HG03039 (cell line): ENCODE data around the gene QPCTL.
"Not testable (repeated sequence)": the region's sequence is repeated elsewhere in the genome, so short reads cannot be mapped to it uniquely, and the experiment has no call there.

Experiments
- ATAC-seq: cut with Tn5 transposase; IDR thresholded peaks from one replicate; pipeline ENCODE4 v1.9.1; 2021; ENCODE audit warnings: mild to moderate bottlenecking, moderate library complexity; ENCODE audit not compliant: unreplicated experiment

The QPCTL gene

GRCh38 chr19:45674946-45675345, 17.5 kb upstream of the QPCTL start:
- no peak for ATAC-seq

- no peak for ATAC-seq
These were observed 15.6 kb upstream of the QPCTL start for GRCh38 chr19:45676851-45677263.

GRCh38 chr19:45677351-45678230, 14.9 kb upstream of the QPCTL start:
- ATAC-seq, result no peak

- peak; percentile 72 for ATAC-seq
These were observed 11.0 kb upstream of the QPCTL start for GRCh38 chr19:45681391-45682015.

- ATAC-seq, result no peak
These were observed 10.3 kb upstream of the QPCTL start for GRCh38 chr19:45682117-45682516.

GRCh38 chr19:45682908-45683307, 9.6 kb upstream of the QPCTL start:
- no peak for ATAC-seq

- not testable (repeated sequence) for ATAC-seq
These were observed 7.4 kb upstream of the QPCTL start for GRCh38 chr19:45685045-45685444.

GRCh38 chr19:45687599-45687998, 4.9 kb upstream of the QPCTL start:
- ATAC-seq, result no peak

GRCh38 chr19:45691516-45692186, 815 bp upstream of the QPCTL start, which contains the start of gene SNRPD2:
Gene SNRPD2, minus strand, starts transcription at chr19:45691953. Its CDS starts 65 bp downstream, at chr19:45691888.
- peak; percentile 56 for ATAC-seq

GRCh38 chr19:45693106-45693788, 781 bp downstream of the QPCTL start:
- no peak for ATAC-seq

- no peak for ATAC-seq
These were observed 9.2 kb downstream of the QPCTL start for GRCh38 chr19:45701676-45702075.

GRCh38 chr19:45705115-45705514, 12.6 kb downstream of the QPCTL start:
- ATAC-seq, result no peak

- no peak for ATAC-seq
These were observed 13.4 kb downstream of the QPCTL start for GRCh38 chr19:45705710-45706415.

GRCh38 chr19:45710356-45711130, 18.1 kb downstream of the QPCTL start:
- no peak for ATAC-seq

- ATAC-seq, result no peak
These were observed 19.6 kb downstream of the QPCTL start for GRCh38 chr19:45711851-45712698.

GRCh38 chr19:45712699-45713067, 20.2 kb downstream of the QPCTL start:
- no peak for ATAC-seq

GRCh38 chr19:45713141-45713540, 20.7 kb downstream of the QPCTL start:
- ATAC-seq, result no peak

GRCh38 chr19:45715139-45715538, 22.7 kb downstream of the QPCTL start:
- no peak for ATAC-seq
